ENCODE measurements around the gene CHMP2A. TPM values are rescaled to one million over a fixed set of nuclear protein-coding genes. Genes with fewer than 3 reads are reported as not detected.
"Not testable (repeated sequence)": the region's sequence is repeated elsewhere in the genome, so short reads cannot be mapped to it uniquely, and the experiment has no call there.

CHMP2A gene
- total and polyA plus RNA-seq, 10 donors = 79.9 to 124 (median 108) TPM

- Histone ChIP-seq H3K27ac (no peak overlapping the region), H3K36me3 (peaks cover 0 to 29% (median 24%) of the 10 kb centered on the region in 6 donors), H3K27me3 (replicated peaks in 1 of 7) (no peaks in the 10 kb centered on the region), H3K4me3 (no peak overlapping the region), H3K9me3 (no peaks in the 10 kb centered on the region), H3K4me1 (peaks cover 4 to 59% (median 28%) of the 10 kb centered on the region in 6 donors)
- intact Hi-C loops (cut with DNase I; ENCODE audit: low total_unique reads) = no loop called here
- DNase-seq = peak; percentile 33
- TF ChIP-seq POLR2A (IDR thresholded peaks at IDR 0.05) = no peak
- no peak for TF ChIP-seq POLR2AphosphoS5 (IDR thresholded peaks at IDR 0.05)
- TF ChIP-seq CTCF (IDR thresholded peaks at IDR 0.05 in 8 of 11, conservative IDR thresholded peaks at IDR 0.05 in 3 of 11) = no peak
- whole genome bisulfite sequencing, 5 donors = 90 to 94% (median 93%) methylated on average over 8 of the region's 8 CpGs
Observed at GRCh38 chr19:58579473-58580142, 24.7 kb upstream of the CHMP2A start.

GRCh38 chr19:58578012-58578925 is 23.4 kb upstream of the CHMP2A start:
- H3K27ac ChIP-seq = no peak overlapping the region
- no peaks in the 10 kb centered on the region for H3K9me3 ChIP-seq
- H3K27me3 ChIP-seq (replicated peaks in 1 of 7) = no peaks in the 10 kb centered on the region
- H3K36me3 ChIP-seq = peaks cover 0 to 20% (median 18%) of the 10 kb centered on the region in 6 donors
- peaks cover 8 to 71% (median 39%) of the 10 kb centered on the region in 6 donors for H3K4me1 ChIP-seq
- no peak for TF ChIP-seq CTCF (IDR thresholded peaks at IDR 0.05 in 8 of 11, conservative IDR thresholded peaks at IDR 0.05 in 3 of 11)
- TF ChIP-seq POLR2AphosphoS5 (IDR thresholded peaks at IDR 0.05) = no peak
- no peak for TF ChIP-seq POLR2A (IDR thresholded peaks at IDR 0.05)
- peak; percentile 64 for DNase-seq
- intact Hi-C loops (cut with DNase I; ENCODE audit: low total_unique reads) = no loop called here
- H3K4me3 ChIP-seq = no peak overlapping the region
- 75 to 86% (median 82%) methylated on average over 10 to 11 of the region's 11 CpGs for WGBS, 5 donors

- not testable (repeated sequence) for H3K27me3 ChIP-seq (replicated peaks in 1 of 7)
- DNase-seq = peak; percentile 31
- WGBS, 5 donors = 90 to 100% (median 97%) methylated on average over 2 of the region's 2 CpGs
Observed at GRCh38 chr19:58577581-58577980, 22.7 kb upstream of the CHMP2A start.

GRCh38 chr19:58575183-58576041 is 20.5 kb upstream of the CHMP2A start:
- H3K9me3 ChIP-seq = no peaks in the 10 kb centered on the region
- intact Hi-C loops (cut with DNase I; ENCODE audit: low total_unique reads) = no loop called here
- peak overlapping the region; percentile 76 to 96 (median 89) for H3K4me3 ChIP-seq
- H3K27me3 ChIP-seq (replicated peaks in 1 of 7) = no peaks in the 10 kb centered on the region
- peaks cover 0 to 13% (median 7%) of the 10 kb centered on the region in 6 donors for H3K36me3 ChIP-seq
- H3K4me1 ChIP-seq = peaks cover 10 to 80% (median 46%) of the 10 kb centered on the region in 6 donors
- WGBS, 5 donors = 0 to 1% (median 0%) methylated on average over 51 to 66 of the region's 66 CpGs
- TF ChIP-seq POLR2AphosphoS5 (IDR thresholded peaks at IDR 0.05) (peak; percentile 85 to 91 (median 88)), POLR2A (IDR thresholded peaks at IDR 0.05) (peak in 2 of 3 donors; percentile 21 to 25), CTCF (IDR thresholded peaks at IDR 0.05 in 8 of 11, conservative IDR thresholded peaks at IDR 0.05 in 3 of 11) (peak in 5 of 11 experiments; percentile 6 to 19 (median 9))
- H3K27ac ChIP-seq = peak overlapping the region; percentile 71 to 99 (median 92)
- DNase-seq = peak; percentile 97

More at GRCh38 chr19:58577581-58577980, 22.7 kb upstream of the CHMP2A start:
- peaks cover 8 to 71% (median 40%) of the 10 kb centered on the region in 6 donors for H3K4me1 ChIP-seq
- H3K9me3 ChIP-seq; H3K27ac ChIP-seq; intact Hi-C loops (cut with DNase I; ENCODE audit: low total_unique reads); H3K4me3 ChIP-seq: not testable (repeated sequence)
- peaks cover 0 to 14% (median 11%) of the 10 kb centered on the region in 6 donors for H3K36me3 ChIP-seq
